Sigmoid colon (tissue), 4 donors: ENCODE data around the gene CDKN2C.

Experiments used
- EP300 ChIP-seq, 4 donors: sonication (generic); formaldehyde crosslinking; IDR thresholded peaks; one replicate each; pipeline ENCODE4 v1.6.1; 2017; ENCODE audit warnings: antibody characterized with exemption in 4 of 4
- POLR2A ChIP-seq, 2 donors: fragments of 450-650 bp; IDR thresholded peaks; one replicate each; pipeline ENCODE4 v1.6.1; 2016; ENCODE audit warnings: antibody characterized with exemption in 2 of 2, mild to moderate bottlenecking in 2 of 2, moderate library complexity in 2 of 2
- POLR2AphosphoS5 ChIP-seq, 4 donors: sonication (generic); formaldehyde crosslinking; IDR thresholded peaks; one replicate each; pipeline ENCODE4 v1.6.1; 2017; ENCODE audit warnings: antibody characterized with exemption in 4 of 4
- TF ChIP-seq, protein P1 (sequence below), 4 experiments: fragments of 450-650 bp in 3 of 4; fragments of 200-600 bp in 1 of 4; IDR thresholded peaks; one replicate each; pipeline ENCODE4 v1.5.1; 2016 to 2019; ENCODE audit warnings: antibody characterized with exemption in 4 of 4, mild to moderate bottlenecking in 3 of 4, moderate library complexity in 2 of 4

DNA sequence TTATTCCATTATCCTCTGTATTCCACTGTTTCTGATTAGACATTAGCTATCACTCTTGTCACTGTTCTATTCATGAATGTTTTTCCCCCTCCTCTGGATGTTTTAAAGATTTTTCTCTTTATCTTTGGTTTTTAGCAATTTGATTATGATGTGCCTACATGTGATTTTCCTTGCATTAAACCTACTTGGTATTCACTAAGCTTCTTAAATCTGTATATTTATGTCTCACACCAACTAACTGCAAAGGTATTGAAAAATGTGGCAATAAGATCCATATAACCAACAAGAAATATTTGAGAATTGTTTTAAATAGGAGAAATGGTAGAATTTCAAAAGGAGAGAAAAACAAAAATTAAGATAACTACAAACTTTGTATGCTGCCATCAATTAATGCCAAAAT, 35.2 kb upstream of the CDKN2C start:
- TF ChIP-seq, protein P1, sequence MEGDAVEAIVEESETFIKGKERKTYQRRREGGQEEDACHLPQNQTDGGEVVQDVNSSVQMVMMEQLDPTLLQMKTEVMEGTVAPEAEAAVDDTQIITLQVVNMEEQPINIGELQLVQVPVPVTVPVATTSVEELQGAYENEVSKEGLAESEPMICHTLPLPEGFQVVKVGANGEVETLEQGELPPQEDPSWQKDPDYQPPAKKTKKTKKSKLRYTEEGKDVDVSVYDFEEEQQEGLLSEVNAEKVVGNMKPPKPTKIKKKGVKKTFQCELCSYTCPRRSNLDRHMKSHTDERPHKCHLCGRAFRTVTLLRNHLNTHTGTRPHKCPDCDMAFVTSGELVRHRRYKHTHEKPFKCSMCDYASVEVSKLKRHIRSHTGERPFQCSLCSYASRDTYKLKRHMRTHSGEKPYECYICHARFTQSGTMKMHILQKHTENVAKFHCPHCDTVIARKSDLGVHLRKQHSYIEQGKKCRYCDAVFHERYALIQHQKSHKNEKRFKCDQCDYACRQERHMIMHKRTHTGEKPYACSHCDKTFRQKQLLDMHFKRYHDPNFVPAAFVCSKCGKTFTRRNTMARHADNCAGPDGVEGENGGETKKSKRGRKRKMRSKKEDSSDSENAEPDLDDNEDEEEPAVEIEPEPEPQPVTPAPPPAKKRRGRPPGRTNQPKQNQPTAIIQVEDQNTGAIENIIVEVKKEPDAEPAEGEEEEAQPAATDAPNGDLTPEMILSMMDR (IDR thresholded peaks at IDR 0.05) = no peak
- TF ChIP-seq POLR2A (IDR thresholded peaks at IDR 0.05) (no peak), POLR2AphosphoS5 (IDR thresholded peaks at IDR 0.05) (no peak), EP300 (IDR thresholded peaks at IDR 0.05) (no peak)
